ENCODE measurements around the gene RAMP3.
"Not testable (repeated sequence)": the region's sequence is repeated elsewhere in the genome, so short reads cannot be mapped to it uniquely, and the experiment has no call there.

RAMP3 gene, protein sequence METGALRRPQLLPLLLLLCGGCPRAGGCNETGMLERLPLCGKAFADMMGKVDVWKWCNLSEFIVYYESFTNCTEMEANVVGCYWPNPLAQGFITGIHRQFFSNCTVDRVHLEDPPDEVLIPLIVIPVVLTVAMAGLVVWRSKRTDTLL

DNA sequence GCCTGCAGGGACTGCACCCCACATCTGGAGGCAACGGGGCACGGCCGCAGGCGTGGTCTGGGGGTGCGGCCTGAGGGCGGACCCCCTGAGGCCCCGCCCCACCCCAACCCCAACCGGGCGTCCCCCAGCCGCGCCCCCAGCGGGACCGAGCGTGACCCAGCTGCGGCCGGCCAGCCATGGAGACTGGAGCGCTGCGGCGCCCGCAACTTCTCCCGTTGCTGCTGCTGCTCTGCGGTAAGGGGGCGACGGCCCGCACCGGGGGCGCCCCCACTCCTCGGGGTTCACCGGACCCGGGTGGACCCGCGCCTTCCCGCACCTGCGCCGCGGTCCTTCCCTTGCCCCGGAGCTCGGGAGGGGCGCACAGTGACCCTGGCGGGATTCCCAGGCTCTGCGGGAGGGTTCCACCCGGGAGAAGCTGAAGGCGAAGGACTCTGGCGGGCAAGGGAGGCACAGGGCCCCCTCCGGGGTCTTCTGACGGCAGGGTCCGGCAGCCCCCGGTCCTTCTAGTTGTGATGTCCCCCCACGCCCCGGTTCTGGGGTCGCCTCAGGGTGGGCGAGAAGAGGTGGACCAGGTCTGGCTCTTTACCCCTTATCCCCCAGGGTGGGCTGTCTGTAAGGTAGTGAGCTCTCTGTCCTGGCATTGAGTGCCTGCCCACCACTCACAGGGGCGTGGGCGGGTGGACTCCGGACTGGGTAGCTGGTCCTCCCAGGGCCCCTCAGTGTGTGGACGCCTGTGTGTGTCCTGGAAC, at the start of gene RAMP3:
TSS of gene RAMP3 (plus strand) at position 139 of the 749 bp plus-strand sequence. CDS start at position 177, 38 bp downstream.
- peak in 2 of 51 donors; percentile 7 to 14 for DNase-seq

DNA sequence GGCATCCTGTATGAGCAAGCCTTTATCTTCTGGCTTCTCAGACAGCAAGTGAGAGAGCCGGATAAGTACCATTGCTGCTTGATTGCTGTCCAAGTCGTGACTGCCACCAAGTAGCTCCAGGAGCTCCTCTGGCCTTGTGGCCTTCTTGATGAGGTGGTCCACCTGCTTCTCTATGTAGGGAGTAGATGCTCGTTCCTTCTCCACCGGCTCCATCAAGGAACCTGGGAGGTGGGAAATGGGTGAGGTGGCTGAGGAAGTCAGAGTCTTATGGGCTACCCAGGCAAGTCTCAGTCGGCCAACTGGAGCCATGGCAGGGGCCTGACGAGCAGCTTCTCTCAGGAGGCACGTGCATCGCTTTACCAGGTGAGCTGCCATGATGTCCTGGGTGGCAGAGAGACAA, 48.7 kb upstream of the RAMP3 start:
- no peak for DNase-seq

DNA sequence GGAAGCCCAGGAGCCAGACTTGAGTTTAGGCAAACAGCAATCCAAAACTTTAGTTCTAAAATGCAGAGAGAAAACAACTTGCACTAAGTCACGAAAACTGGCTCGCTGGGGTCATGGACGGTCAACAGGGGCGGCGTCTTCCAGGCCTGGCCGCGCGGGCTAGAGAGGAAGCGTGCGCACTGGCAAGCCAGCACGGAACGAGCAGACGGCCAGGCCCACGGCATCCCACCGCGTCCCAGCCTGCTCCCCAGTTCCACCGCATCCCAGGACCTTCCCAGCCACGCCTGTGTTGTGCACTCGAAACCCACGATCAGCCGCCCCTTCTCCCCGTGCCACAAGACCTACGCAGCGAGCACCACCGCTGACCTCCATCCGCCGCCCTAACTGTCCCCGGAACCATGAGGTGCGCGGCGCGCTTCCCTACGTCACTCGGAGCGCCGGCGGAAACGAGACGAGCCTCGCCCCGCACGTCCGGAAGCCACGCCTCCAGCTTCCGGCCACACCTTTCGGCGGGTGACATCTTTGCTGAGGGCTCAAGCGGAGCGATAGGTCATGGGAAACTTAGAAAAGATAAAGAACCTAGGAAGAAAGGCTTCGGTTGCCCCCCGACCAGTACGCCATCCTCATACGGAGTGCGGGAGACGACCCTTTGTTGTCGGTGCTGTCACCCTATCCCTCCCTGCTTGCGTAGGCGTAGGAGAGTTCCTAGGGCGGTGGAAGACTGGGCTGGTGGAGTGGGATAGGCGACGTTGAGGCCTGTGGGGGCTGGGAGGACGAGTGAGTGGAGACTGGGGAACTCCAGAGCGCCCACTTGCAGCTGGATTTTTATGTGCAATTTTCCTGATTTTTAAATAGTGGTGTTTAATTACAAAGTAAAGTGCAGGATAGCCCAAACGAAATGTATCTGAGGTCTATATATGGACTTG, 46.0 kb upstream of the RAMP3 start, which contains the start of gene TBRG4:
TSS of gene TBRG4 (minus strand) at position 400 of the 926 bp plus-strand sequence. CDS start 2,460 bp downstream, outside the sequence.
- peak; percentile 56 to 99 (median 90) for DNase-seq

DNA sequence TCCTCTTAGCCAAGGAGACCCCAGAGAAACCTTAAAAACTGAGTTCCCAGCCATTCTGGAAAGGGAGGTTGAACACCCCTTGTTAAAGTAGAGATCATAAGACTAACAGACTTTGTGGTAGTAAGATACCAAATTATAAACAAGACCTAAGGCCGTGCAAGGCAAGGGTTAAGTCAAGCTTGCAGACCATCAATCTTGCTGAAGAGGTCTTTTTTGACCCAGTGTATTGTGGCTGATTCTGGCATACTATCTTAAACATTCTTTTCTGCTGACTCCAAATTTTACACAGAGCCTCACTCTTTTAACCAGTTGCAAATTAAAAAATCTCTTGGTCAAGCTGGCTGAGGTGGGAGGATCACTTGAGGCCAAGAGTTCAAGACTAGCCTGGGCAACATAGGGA, 44.9 kb upstream of the RAMP3 start:
- DNase-seq, result peak in 1 of 51 donors; percentile 3

DNA sequence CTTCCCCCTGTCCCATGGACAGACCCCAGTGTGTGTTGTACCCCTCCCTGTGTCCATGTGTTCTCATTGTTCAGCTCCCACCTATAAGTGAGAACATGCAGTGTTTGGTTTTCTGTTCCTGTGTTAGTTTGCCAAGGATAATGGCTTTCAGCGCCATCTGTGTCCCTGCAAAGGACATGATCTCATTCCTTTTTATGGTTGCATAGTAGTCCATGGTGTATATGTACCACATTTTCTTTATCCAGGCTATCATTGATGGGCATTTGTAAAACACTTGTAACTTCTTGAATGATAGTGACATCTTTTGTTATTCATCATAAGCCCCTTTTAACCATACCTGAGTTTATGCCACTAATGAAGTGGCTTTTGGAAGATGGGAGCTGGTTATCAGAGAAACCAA, 43.3 kb upstream of the RAMP3 start:
- DNase-seq, result not testable (repeated sequence)

DNA sequence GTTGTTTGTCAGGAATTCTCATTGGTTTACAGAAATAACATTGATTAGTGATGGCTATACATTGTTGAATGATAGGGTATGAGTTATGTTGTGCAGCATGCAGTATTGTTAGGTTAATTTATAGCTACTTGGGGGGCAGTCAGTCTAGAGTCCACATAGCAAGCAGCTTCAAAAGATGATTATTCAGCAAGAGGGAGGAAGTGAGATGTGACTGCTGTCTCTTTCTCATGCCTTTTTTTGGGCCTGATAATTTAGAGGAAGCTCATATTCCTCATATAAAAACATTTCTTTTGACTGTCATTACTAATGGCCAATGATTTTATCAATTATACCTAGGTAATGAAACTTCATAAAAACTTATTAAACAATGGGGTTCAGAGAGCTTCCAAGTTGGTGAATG, 42.7 kb upstream of the RAMP3 start:
- no peak for DNase-seq

DNA sequence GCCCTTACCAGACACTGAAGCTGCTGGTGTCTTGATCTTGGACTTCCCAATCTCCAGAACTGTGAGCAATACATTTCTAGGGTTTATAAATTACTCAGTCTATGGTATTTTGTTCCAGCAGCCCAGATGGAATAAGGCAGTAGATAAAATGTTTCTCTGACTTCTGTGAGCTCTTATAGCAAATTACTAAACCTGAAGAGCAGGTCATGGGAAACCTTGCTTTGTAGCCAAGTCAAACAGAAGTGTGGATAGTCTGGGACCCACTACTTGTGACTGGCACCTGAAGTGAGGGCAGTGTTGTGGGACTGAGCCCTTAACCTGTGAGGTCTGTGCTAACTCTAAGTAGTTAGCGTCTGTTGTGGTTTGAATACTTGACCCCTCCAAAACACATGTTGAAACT, 41.5 kb upstream of the RAMP3 start:
- DNase-seq, result no peak

DNA sequence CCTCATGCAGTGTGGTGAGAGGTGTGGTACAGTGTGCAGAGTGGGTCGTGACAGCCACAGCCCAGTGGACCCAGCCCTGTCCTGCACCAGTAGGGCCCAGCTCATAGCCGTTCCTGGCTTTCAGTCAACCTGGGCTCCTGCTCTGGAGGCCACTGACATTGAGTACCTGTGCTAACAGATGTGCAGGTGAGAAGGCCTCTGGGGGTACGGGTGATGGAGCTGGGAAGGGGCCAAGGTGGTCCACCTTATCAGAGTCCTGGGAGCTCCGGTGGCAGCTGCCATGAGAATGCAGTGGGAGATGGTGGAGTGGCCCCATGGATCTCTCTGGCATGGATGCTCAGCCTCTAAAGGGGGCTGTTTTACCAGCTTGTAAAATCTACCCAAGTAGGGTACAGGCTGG, 40.0 kb upstream of the RAMP3 start:
- no peak for DNase-seq

DNA sequence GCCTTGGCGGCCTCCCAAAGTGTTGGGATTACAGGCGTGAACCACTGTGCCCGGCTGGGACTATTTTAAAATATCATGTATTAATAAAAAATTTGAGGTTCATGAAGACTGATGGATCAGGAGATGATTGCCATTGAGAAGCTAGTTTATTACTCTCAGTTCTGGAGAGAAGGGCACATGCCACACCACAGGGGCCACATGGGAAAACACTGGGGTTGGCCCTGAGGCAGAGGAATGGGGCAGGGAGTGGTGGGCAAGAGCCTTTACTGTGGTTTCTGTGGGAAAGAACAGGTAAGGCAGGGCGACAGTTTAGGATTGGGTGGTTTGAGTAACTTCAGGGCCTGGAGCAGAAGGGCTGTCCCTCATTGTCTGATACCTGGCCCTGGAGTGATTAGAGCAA, 39.3 kb upstream of the RAMP3 start:
- DNase-seq, result no peak

DNA sequence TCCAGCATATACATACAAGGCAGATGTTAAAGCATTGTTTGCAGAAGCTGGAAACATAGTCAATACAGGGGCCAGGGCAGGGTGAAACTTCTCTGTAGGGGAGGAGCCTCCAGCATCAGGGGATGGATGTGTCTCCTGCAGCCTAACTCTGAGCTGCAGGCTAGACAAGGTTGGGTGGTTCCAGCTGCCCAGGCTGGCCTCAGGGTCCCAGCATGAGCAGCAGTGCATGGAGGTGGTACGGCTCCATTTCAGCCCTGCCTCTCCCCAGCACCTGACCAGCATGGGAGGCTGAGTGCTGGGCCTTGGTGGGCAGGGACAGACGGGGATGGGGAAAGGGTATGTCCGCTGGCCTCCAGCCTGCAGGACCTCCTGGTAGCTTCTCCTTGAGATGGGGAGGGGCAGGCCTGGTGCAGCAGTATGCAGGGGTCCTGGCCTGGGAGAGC, 38.7 kb upstream of the RAMP3 start:
- DNase-seq, result no peak

DNA sequence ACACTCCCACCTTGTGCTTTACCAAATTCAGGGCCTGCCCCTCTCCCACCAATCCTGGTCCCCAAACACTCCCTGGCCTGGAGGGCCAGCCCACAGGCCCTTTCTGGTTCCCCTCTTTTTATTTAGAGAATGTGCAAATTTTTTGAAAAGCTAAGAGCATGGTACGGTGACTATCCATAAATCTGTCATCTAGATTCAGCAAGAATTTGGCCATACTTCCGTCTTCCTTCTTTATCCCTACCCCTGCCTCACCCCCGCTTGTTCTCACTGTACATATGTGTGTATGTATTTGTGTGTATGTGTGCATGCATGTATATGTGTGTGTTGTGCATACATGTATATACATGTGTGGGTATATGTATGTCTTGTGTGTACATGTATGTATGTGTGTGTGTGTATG, 38.0 kb upstream of the RAMP3 start:
- DNase-seq, result no peak

DNA sequence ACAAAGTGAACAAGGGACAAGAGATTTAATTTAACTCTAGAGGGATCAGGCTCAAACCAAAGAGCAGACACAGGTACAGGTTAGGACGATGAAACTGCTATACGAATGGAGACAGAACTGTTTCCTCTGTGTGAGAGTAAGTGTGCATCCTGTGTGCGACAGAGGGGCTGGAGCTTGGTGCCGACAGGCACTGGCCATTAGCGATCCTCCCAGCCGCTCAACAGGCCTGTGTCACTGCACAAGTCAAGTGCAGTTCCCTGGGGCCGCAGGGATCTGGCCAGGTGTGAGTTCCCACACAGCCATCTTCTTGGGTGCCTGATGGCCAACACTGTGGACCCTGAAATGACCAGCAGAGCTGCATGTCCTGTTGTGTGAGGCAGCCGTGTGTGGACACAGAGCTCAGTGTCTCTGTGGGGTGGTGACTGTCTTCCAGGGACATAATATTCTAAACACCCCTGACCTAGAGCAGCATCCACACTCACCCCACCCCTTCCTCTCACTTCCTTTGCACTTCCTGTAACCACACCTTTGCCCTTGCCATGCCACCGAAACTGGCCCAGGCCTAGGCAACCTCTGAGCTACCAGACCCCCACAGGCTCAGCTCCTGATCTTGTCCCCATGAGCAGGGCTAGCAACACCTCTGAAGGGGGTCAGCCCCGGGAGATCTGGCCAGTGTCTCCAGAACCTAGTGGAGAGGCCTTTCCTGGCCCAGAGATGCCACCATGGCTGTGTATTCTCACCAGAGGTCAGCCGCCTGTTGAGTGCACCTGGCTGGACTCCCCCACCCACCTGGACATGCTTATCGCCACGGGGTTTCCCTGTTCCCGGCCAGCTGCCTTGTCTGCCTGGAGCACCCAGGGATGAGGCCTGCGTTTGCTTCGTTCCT, 34.4 kb upstream of the RAMP3 start:
- peak in 1 of 51 donors; percentile 2 for DNase-seq

DNA sequence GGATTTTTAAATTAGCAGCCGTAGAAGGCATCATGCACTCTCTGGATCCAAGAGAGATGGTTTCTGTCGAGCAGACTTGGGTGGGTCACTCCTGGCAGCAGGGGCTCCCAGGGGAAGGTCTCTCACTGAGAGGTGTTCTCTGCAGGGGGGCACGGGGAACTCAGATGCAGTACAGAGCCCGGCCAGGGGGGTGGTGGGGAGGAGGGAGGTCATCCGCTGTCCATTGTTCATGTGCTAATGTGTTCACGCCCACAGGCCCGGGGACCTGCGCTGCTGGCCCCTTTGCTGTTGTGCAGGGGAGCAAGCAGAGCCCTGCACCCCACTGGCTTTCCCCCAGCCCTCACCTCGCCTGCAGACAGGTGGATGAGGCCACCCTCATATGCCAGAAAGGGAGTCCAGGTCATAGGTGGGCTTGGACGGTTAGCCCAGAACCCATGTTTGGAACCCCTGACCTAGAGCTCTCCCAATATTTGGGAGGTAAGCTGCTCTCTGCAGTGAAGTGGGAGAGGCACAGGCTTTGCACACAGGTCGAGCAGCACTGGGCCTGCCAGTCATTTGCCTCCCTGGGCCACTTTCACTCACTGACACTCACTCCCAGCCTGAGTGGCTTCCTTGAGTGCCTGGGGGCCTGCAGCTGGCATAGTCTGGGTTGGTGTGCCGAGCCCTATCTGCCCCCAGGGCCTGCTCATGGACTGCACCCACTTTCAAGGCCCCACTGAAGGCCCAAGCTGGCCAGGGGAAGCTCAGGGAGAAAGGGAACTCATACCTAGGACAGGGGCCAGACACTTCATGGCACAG, 33.5 kb upstream of the RAMP3 start:
- no peak for DNase-seq

DNA sequence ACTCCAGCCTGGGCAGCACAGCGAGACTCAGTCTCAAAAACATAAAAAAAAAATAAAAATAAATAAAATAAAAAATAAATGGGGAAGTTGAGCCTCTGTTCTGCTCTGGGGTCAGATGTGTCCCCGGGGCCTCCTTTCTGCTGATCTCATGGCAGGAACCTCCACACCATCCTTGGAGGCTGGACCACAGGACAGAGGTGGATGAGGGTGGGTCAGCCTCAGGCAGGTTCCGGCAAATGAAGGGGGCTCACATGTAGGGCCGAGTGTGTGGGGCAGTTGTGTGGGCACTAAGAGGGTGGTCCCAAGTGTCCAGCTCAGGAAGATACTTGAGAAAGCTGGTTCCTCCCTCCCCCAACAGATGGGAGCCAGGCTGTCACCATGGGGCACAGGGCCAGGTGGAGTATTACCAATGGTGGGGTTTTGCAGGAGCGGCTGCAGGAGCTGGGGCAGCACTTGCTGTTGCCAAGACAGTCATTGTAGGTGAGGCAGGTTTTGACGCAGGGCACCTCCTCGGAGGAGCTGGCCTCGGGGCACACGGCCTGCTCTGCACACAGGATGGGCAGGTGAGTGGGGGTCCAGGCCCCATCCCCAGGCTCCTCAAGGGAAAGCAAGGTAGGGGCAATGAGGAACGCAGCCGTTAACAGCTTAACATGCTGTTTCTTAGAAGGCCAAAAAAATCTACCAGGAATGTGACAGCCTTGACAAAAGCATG, 32.2 kb upstream of the RAMP3 start:
- DNase-seq, result no peak

DNA sequence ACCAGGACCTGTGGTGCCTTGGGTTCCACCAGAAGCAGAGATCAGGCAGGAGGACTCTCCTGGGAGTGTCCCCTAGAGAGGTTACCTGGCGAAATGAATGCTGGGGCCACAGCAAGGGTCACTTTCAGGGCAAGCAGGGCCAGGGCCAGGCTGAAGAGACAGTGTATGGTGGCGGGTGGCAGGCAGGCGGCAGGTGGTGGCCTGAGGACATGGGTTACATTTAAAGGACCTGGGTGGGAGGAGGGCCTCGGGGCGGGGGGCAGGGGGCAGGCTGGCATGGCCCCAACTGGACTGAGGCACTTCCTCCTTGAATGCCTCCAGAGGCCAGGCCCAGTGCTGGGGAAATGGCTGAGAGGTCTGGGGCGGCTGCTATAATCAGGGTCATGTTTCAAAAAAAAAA, 31.4 kb upstream of the RAMP3 start:
- DNase-seq, result no peak

DNA sequence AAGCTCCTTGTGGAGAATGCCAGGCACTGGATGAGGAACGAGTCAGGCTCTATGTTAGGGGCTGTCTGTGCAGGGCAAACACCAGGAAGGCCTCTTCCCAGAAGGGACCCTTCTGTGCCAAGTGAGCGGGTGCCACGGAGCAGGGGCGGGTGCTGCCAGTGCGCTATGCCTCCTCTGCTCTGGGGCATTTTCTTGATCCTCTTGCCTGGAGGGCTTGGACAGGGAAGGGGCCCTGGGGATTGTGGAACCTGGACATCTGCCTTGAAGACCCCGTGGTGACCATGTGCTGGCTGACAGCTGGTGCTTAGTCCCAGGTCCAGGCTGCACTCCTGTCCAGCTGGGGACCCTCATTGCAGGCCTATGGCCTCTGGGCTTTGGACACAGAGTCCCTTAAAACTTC, 30.7 kb upstream of the RAMP3 start:
- DNase-seq, result no peak

DNA sequence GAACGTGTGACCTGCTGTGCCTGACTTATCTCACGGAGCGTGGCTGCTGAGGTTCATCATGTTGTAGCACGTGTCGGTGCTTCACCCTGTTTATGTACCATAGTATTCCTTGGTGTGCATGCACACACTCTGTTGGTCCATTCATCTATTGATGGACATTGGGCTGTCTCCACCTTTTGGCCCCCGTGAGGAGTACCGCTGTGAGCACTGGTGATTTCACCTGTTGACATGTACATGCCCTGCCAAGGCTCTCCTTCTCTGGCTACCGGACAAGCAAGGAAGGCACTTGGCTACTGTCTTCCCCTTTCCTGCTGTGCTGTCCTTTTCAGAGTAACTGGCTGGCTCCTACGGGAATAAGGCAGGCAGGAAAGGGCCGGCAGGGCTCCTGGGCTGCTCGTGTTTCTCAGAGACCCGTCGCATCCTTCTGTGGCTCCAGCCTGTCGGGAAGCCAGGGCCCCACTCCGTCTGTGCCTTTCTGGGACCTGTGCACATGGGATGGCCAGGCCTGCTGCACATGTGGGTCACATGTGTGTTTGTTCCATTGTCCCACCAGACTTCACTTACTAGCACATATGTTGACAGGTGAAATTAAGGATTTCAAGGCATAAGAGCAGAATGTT, 28.3 kb upstream of the RAMP3 start:
- DNase-seq, result no peak

DNA sequence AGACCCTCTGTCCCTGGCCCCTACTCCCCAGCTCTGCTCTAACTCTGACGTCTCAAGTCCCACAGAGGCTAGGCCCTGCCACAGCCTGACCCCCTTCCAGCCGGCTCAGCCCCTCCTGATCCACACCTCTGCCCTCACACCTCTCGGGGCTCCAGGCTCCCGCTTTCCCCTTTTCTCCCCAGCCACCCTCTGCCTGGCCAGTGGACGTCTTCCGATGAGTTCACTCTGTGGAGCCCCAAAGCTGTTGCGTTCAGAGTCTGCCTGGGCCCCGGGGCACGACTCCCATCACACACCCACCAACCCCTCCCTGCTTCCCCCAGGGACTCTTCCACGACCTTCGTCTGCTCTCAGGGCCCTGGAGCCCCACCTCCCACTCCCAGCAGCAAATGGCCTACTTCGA, 27.7 kb upstream of the RAMP3 start:
- no peak for DNase-seq

DNA sequence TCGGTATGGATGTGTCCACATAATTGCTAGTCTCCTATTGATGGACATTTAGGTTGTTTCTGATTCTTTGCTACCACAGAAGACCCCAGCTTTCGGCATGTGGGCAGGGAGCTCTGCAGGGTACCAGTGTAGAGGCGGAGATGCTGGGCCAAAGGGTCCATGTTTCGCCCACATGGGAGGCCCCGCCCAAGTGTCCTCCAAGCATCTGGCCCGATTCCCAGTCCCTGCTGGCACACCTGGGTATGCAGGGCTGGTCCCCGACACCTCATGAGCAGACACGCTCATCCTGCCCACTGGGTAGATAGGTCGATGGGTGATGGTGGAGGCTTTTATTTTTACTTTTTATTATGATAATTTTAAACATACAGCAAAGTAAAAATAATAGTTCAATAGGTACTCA, 26.7 kb upstream of the RAMP3 start:
- no peak for DNase-seq
